MCF 10A (cell line): ENCODE data around the gene MAP3K15. TPM values are rescaled to one million over a fixed set of nuclear protein-coding genes. Genes with fewer than 3 reads are reported as not detected.

Experiments used
- BruUV-seq: library from RNA; stranded (reverse); fragments of 400-500 nt; replicated peaks from 2 replicates; lab custom pipeline; 2021; lab: Mats Ljungman, UMichigan
- CTCF ChIA-PET: fragments of 300-600 bp; sonication (Branson Sonifier 250); formaldehyde crosslinking; extraction: SDS; loops from one replicate; lab custom pipeline; 2021; ENCODE audit warnings: antibody characterized with exemption, inconsistent platforms; lab: Yijun Ruan, JAX
- POLR2A ChIA-PET: fragments of 300-600, 350-650 bp; sonication (Branson Sonifier 250); formaldehyde crosslinking; extraction: SDS; loops from one replicate; lab custom pipeline; 2020; ENCODE audit warnings: antibody characterized with exemption, inconsistent platforms; lab: Yijun Ruan, JAX
- DNase-seq: peaks from one replicate; pipeline ENCODE4 v3.0.0-alpha.2; 2018; ENCODE audit not compliant: unreplicated experiment
- H3K27ac Mint-ChIP-seq: one replicate; pipeline ENCODE4 v1.8.0; 2022; ENCODE audit warnings: mild to moderate bottlenecking, low read depth, mixed read lengths; ENCODE audit not compliant: unreplicated experiment
- H3K27me3 Mint-ChIP-seq: one replicate; pipeline ENCODE4 v1.8.0; 2022; ENCODE audit warnings: mixed read lengths; ENCODE audit not compliant: insufficient read depth, unreplicated experiment
- H3K36me3 Mint-ChIP-seq: one replicate; pipeline ENCODE4 v1.8.0; 2022; ENCODE audit warnings: mild to moderate bottlenecking, moderate library complexity, mixed read lengths; ENCODE audit not compliant: insufficient read depth, unreplicated experiment
- H3K4me1 Mint-ChIP-seq: one replicate; pipeline ENCODE4 v1.8.0; 2022; ENCODE audit warnings: mixed read lengths; ENCODE audit not compliant: insufficient read depth, unreplicated experiment
- H3K4me3 Mint-ChIP-seq: one replicate; pipeline ENCODE4 v1.8.0; 2022; ENCODE audit warnings: mild to moderate bottlenecking, moderate library complexity, mixed read lengths; ENCODE audit not compliant: unreplicated experiment
- H3K9me3 Mint-ChIP-seq: one replicate; pipeline ENCODE4 v1.8.0; 2022; ENCODE audit warnings: mixed read lengths; ENCODE audit not compliant: unreplicated experiment
- CTCF ChIP-seq: fragments of 200-600 bp; IDR thresholded peaks from one replicate; pipeline ENCODE4 v1.8.0; 2022; ENCODE audit warnings: antibody characterized with exemption, mild to moderate bottlenecking; ENCODE audit not compliant: unreplicated experiment
- intact Hi-C: fragments of 100-400 bp; cut with micrococcal nuclease; formaldehyde crosslinking; loops from 2 replicates; pipeline ENCODE4 v1.14.1; 2022
- total RNA-seq: library from RNA; stranded (reverse); gene quantifications from 2 replicates; pipeline ENCODE4 v1.2.3, GENCODE V29; 2022

Gene MAP3K15
- total RNA-seq, 1 experiment from 2014 or later = not detected

DNA sequence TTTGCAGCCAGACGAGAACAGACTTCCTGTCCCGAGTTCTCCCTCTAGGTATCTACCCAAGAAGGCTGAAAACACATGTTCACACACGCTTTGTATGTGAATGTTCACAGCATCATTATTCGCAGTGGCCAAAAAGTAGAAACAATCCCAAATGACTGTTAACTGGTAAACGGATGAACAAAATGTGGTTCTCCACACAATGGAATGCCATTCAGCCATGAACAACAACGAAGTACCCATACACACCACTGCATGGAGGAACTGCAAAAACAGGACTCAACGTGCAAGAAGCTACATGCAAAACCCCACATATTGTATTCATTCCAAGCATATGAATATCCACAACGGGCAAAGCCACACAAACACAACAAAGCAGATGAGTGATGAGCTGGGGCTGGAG, 126.6 kb downstream of the MAP3K15 start:
- ChIA-PET POLR2A (no interaction called here), CTCF (no interaction called here)
- H3K9me3 Mint-ChIP-seq = no peaks in the 10 kb centered on the region
- H3K27ac Mint-ChIP-seq = no peak overlapping the region
- no peak overlapping the region for H3K4me3 Mint-ChIP-seq
- no peak for DNase-seq
- no peaks in the 10 kb centered on the region for H3K27me3 Mint-ChIP-seq
- no peaks in the 10 kb centered on the region for H3K36me3 Mint-ChIP-seq
- TF ChIP-seq CTCF = no peak
- intact Hi-C loops = no loop called here
- BruUV-seq = no TSS peak
- no peaks in the 10 kb centered on the region for H3K4me1 Mint-ChIP-seq

DNA sequence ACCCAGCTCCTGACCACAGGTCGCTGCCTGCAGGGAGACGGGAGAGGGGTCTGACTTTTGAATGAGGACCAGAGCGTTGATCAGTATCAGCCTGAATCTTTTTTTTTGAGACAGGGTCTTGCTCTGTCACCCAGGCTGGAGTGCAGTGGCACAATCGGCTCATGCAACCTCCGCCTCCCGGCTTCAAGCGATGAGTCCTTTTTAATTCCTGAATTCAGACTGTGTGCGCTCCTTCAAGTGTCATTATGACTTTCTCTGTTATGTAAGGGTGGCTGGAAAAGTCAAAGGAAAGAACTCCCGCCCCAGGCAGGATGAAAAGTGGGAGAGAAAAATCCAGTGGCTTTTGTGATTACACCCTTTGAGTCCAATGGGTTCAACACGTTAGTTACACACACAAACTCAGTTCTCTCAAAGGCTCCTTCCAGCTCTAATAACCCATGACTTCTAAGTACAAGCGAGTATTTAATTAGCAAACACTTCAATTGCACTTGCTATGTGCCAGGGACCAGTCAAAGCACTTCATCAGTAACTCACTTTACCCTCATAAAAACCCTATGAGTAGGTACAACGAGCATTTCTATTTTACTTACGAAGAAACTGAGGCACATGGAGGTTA, 127.1 kb downstream of the MAP3K15 start:
- Mint-ChIP-seq H3K27me3 (no peaks in the 10 kb centered on the region), H3K9me3 (no peaks in the 10 kb centered on the region), H3K4me3 (no peak overlapping the region), H3K36me3 (no peaks in the 10 kb centered on the region), H3K4me1 (no peaks in the 10 kb centered on the region), H3K27ac (no peak overlapping the region)
- BruUV-seq = no TSS peak
- ChIA-PET CTCF (interaction anchor here (1.3 kb wide), 1 partner anchor 16 kb away, joined by 4 read pairs; no protein-coding TSS in a partner anchor), POLR2A (no interaction called here)
- no peak for DNase-seq
- no peak for TF ChIP-seq CTCF
- intact Hi-C loops = no loop called here

GRCh38 chrX:19386679-19387078, 128.6 kb downstream of the MAP3K15 start:
- Mint-ChIP-seq H3K36me3 (no peaks in the 10 kb centered on the region), H3K4me3 (no peak overlapping the region), H3K9me3 (no peaks in the 10 kb centered on the region), H3K27me3 (no peaks in the 10 kb centered on the region), H3K27ac (no peak overlapping the region), H3K4me1 (no peaks in the 10 kb centered on the region)
- TF ChIP-seq CTCF = no peak
- ChIA-PET POLR2A (no interaction called here), CTCF (no interaction called here)
- no TSS peak for BruUV-seq
- intact Hi-C loops = no loop called here
- DNase-seq = no peak

- Mint-ChIP-seq H3K9me3 (no peaks in the 10 kb centered on the region), H3K27ac (no peak overlapping the region), H3K27me3 (no peaks in the 10 kb centered on the region), H3K4me3 (no peak overlapping the region), H3K4me1 (no peaks in the 10 kb centered on the region), H3K36me3 (no peaks in the 10 kb centered on the region)
- DNase-seq = peak; percentile 66
- peak; percentile 48 for TF ChIP-seq CTCF
- intact Hi-C loops = no loop called here
- ChIA-PET CTCF (interaction anchor here (0.6 to 2.4 kb wide), 19 partner anchors 8 to 473 kb away, joined by 3 to 18 read pairs (median 3); no protein-coding TSS in a partner anchor), POLR2A (no interaction called here)
- no TSS peak for BruUV-seq
These were observed 132.7 kb downstream of the MAP3K15 start for GRCh38 chrX:19382555-19383145.
